ENCODE measurements around the gene EFCC1.

- TF ChIP-seq CTCF (IDR thresholded peaks at IDR 0.05) (no peak), POLR2A (IDR thresholded peaks at IDR 0.05) (no peak)
These were observed 64.6 kb downstream of the EFCC1 start for GRCh38 chr3:129065720-129066073.
